Middle frontal gyrus (tissue), 1 donor: ENCODE results near the gene SGMS1.
"Not testable (repeated sequence)": the region's sequence is repeated elsewhere in the genome, so short reads cannot be mapped to it uniquely, and the experiment has no call there.

ENCODE experiments used
- DNase-seq: peaks from one replicate; pipeline ENCODE4 v3.0.0-alpha.2; 2015; ENCODE audit warnings: low spot score; ENCODE audit errors: extremely low spot score

The SGMS1 gene

GRCh38 chr10:50582766-50583762 is 40.7 kb downstream of the SGMS1 start:
- no peak for DNase-seq

- DNase-seq, result no peak
Measured at GRCh38 chr10:50582046-50582445, 41.7 kb downstream of the SGMS1 start.

- DNase-seq, result no peak
Measured at GRCh38 chr10:50580262-50580891, 43.4 kb downstream of the SGMS1 start.

- no peak for DNase-seq
Measured at GRCh38 chr10:50579491-50580261, 44.1 kb downstream of the SGMS1 start.

- DNase-seq, result no peak
Measured at GRCh38 chr10:50578949-50579348, 44.8 kb downstream of the SGMS1 start.

GRCh38 chr10:50577681-50578350 is 45.9 kb downstream of the SGMS1 start:
- no peak for DNase-seq

GRCh38 chr10:50577010-50577409 is 46.7 kb downstream of the SGMS1 start:
- no peak for DNase-seq

GRCh38 chr10:50576245-50576815 is 47.4 kb downstream of the SGMS1 start:
- DNase-seq, result peak; percentile 75

- DNase-seq, result no peak
Measured at GRCh38 chr10:50575477-50576244, 48.1 kb downstream of the SGMS1 start.

- no peak for DNase-seq
Measured at GRCh38 chr10:50574931-50575330, 48.8 kb downstream of the SGMS1 start.

GRCh38 chr10:50574305-50574704 is 49.5 kb downstream of the SGMS1 start:
- no peak for DNase-seq

- no peak for DNase-seq
Measured at GRCh38 chr10:50572017-50572491, 51.7 kb downstream of the SGMS1 start.

- DNase-seq, result not testable (repeated sequence)
Measured at GRCh38 chr10:50568750-50569149, 55.0 kb downstream of the SGMS1 start.

GRCh38 chr10:50567384-50567783 is 56.4 kb downstream of the SGMS1 start:
- DNase-seq, result no peak

GRCh38 chr10:50566150-50566549 is 57.6 kb downstream of the SGMS1 start:
- no peak for DNase-seq

- DNase-seq, result no peak
Measured at GRCh38 chr10:50565301-50566083, 58.3 kb downstream of the SGMS1 start.

- DNase-seq, result no peak
Measured at GRCh38 chr10:50563906-50564305, 59.9 kb downstream of the SGMS1 start.

- DNase-seq, result no peak
Measured at GRCh38 chr10:50561816-50562215, 61.9 kb downstream of the SGMS1 start.

- no peak for DNase-seq
Measured at GRCh38 chr10:50561266-50561665, 62.5 kb downstream of the SGMS1 start.
